NOMO-1 (cell line): ENCODE measurements around the gene UPK3BL1.
"Not testable (repeated sequence)": the region's sequence is repeated elsewhere in the genome, so short reads cannot be mapped to it uniquely, and the experiment has no call there.

ENCODE experiments used
- DNase-seq, 2 experiments: peaks; one replicate each; lab custom pipeline; 2025; ENCODE audit not compliant: unreplicated experiment in 2 of 2; lab: John Stamatoyannopoulos, UW

The UPK3BL1 gene

DNA sequence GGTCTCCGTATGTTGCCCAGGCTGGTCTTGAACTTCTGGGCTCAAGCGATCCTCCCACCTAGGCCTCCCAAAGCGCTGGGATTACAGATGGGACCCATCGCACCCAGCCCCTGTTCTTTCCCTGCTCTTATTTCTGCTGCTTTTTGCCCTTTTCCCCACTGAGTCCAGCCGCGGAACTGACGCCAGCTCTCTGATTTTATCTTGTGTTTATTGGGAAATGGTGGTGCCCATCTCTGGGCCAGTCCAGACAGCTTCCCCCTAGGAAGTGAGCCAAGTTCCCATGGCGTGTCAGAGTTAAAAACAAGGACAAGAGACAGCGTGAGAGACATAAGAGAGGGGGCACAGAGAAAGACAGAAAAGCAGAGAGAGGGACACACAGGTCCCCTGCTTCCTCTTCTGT, 12.0 kb downstream of the UPK3BL1 start:
- DNase-seq: not testable (repeated sequence)

DNA sequence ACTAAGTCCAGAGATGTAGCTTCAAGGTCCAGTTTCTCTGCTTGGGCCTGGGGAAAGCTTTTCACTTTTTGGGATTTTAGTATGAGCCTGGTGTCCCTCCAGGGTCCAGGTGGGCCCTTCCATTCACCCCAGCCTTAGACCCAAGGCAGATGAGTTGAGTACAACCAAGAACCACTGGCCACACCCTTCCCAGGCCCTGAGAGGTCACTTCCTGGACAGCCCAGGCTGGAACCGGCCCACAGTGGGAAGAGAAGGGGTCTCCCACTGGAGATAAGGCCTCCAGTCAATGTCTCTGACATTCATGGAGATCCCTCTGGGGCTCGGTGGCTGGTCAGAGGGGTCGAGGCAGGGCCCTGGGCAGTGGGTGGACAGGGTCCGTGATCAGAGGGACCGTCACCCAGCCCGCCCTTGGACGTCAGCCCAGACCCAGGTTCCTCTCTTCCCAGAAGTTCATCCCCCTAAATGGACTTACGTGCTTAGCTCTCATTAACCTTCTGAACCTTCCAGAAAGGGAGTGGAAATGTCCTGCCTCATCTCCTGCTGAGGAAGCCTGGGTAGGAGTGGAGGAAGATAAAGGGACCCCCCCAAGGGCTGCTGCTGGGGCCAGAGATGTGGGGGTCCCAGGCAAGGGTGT, 15.2 kb downstream of the UPK3BL1 start:
- DNase-seq: not testable (repeated sequence)

DNA sequence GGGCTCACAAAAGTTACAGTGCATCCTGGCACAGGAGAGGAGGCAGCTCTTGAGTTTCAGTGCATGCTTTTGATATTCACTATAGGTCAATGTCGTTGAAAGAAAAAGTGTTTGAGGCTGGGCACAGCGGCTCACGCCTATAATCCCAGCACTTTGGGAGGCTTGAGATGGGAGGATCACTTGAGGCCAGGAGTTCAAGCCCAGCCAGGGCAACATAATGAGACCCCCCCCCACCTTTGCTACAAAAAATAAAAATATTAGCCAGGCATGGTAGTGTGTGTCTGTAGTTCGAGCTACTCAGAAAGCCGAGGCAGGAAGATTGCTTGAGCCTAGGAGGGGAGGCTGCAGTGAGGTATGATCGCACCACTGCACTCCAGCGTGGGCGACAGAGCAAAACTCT, 24.5 kb downstream of the UPK3BL1 start:
- DNase-seq: not testable (repeated sequence)

DNA sequence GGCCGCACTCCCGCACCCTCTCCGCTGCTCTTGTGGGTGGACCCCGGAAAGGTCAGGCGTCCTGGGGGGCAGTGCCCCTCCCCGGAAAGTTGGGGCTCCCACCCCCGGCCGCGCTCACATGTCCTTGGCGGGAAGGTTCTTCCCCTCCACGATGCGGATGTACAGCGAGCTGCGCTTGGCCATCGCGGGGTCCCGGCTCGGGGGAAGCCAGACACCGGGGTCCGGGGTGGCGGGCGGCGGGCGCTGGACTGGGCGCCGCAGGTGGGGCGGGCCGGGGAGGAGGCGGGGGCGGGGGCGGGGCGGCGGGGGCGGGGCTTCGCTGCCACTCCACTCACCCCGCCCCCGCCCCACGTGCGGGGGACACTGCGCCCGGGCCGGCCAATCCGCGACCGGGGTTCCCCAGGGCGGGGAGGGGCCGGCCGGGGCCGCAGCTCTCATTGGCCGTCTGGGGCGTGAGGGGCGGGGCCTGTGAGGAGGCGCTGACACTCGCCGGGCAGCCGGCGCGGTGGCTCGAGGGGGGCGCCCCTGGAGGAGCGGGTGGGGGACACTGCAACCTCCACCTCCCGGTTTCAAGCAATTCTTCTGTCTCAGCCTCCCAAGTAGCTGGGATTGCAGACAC, 26.0 kb downstream of the UPK3BL1 start, which contains the start of gene RASA4:
Gene RASA4, minus strand, starts transcription at position 250 of the 619 bp plus-strand sequence. Its CDS starts 67 bp downstream, at position 183.
- not testable (repeated sequence) for DNase-seq

DNA sequence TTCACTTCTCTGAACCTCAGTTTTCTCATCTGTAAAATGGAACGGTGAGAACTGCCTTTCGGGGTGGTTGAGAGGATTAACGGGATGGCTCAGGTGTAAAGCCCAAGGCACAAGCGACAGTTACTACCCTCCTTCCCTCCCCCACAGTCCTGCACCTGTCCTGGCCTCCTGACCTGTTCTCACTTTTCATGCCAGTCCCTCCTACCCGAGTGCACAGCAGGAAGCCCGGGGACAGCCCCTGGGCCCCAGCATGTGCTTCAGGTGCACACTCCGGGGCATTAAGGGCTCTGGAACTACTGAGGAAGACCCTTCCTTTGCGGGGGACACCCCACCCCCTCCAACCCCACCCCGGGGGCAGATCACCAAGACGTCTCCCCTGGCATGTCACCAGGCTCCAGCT, 26.7 kb downstream of the UPK3BL1 start:
- not testable (repeated sequence) for DNase-seq

DNA sequence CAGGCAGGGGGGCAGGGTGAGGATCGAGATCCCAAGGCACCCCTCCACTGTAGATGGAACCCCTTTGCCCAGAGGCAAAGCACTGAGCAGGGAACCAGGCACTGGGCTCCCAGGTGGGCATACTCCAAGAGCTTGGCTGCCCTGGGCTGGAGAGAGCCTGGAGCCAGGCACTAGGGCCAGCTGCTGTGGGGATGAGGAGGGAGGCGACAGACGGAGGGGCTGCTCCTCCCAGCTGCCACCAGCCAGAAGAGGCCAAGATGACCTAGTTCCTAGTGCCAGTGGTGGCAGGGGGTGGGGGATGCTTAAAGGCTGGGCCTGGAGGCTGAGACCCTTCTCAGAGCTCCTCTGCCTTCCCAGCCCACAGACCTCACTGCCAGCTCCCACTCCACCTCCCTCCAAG, 27.7 kb downstream of the UPK3BL1 start:
- not testable (repeated sequence) for DNase-seq

DNA sequence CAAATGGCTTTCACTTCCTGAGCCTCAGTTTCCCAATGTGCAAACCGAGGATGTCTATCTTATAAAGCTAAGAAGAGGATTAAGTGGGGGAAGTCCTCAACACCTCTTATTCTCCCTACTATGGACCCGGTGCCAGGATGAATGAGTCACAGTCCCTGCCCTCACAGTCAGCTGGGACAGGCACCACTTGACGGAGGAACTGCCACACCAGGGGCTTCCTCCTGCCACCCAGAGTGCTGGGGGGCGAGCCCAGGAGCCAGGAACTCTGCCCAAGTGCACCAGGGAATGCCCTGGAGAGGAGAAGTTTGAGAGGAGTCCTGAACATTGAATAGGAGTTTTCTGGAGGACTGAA, 28.3 kb downstream of the UPK3BL1 start:
- not testable (repeated sequence) for DNase-seq

DNA sequence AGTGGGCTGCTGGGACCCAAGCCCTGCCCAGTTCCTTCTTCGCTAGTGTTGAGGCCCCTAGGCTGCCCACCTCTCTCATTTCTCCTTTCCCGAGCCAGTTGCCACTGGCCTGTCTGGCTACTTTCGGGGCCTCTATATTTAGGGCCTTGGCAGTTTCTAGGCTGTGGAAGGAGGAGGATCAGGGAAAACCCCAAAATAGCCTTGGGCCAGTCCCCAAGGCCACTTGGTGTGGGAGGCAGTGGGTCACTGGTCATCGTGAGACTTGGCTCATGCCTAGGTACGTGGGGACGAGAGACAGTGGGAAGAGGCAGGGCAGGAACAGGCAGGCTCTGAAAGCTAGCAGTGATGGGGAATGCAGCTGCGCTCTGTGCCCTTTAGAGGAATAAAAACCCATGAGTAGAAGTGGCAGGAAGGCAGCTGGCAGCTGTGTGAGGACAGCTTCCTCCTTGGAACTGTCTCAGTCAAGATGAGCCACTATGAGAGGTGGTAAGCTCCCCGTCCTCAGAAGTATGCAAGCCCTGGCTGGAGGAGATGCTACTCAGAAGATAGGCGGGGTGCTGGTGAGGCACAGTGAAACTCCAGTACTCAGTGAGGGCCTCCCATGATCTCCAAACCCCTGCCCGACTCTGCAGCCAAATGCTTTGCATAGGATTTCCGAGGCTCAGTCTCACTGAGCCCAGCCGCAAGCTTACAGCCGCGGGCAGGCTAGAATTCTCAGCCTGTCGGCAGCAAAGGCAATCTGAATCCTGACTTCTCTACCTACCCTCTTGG, 28.8 kb downstream of the UPK3BL1 start:
- DNase-seq: not testable (repeated sequence)

DNA sequence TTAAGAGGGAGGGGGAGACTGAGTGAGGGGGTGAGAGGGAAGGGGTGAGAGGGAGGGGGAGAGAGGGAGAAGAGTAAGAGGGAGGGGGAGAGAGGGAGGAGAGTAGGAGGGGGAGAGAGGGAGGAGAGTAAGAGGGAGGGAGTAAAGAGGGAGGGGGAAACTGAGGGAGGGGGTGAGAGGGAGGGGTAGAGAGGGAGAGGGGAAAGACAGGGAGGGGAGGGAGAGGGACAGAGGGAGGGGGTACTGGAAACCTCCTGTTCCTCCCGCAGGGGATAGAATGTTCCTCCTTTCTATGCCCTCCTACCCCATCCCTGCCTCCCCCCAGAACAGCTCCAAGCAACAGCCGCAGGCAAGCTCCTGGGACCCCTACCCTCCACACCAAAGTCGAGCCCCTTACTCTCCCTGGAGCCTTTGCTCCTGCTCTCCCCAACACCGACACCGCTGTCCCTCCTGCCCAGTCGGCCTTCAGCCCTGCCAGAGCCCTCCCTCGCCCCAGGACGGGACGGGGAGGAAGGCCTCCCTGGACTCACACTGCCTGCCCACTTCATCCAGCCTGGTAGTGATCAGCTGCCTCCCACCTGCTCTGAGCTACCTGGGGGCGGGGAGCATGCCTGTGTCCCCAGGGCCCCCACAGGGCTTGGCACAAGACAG, 30.8 kb downstream of the UPK3BL1 start:
- not testable (repeated sequence) for DNase-seq

DNA sequence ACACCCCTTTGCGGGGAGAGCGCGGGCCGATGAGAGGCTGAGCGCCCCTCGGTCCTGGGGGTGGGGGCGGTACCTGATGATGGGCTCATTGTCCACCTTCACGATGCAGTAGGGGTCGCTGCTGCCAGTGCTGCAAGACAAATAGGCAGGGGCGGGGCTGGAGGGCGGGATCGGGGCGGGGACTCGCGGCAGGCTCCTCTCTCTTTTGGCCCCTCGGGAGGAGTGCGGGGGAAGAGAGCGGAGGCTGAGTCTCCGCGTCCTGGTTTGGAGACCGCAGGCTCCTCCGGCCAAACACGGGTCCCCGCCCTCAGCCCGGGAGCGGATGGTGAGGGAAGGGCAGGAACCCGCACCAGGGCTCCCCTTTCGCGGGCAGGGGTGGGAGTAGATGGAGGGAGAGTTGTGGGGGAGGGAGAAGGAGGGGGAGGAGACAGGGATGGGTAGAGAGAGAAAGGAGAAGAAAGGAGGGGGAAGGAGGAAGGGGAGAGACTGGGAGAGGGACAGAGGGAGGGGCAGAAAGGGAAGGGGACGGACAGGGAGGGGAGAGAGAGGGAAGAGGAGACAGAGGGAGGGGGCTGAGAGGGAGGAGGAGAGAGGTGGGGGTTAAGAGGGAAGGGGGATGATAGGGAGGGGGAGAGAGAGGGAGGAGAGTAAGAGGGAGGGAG, 31.4 kb downstream of the UPK3BL1 start:
- DNase-seq: not testable (repeated sequence)

DNA sequence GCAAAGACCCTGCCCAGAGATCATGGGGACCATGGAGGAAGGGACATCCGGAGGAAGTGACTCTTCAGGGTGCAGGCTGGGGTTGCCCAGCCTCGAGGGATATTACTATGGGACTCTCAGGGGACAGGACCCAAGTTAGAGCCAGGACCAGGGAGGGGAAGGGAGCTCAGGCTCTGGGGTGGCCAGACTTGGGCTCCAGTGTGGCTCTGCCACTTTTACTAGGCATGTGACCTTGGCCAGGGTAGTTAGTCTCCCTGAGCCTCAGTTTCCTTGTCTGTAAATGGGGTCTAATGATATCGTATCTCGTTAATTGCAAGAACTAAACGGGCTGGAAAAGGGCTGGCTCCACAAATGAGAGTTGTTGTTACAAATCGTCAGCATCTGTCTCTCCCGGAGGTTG, 32.1 kb downstream of the UPK3BL1 start:
- DNase-seq: not testable (repeated sequence)

DNA sequence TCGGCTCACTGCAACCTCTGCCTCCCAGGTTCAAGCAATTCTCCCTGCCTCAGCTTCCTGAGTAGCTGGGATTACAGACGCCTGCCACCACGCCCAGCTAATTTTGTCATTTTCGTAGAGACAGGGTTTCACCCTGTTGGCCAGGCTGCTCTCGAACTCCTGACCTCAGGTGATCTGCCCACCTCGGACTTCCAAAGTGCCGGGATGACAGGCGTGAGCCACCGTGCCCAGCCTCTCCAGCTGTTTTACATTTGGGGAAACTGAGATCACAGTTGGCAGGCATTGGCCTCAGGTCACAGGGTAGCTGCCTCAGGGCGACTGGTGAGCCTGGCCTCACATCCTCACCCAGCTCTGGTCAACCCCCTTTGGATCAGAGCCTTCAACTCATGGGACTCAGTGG, 32.9 kb downstream of the UPK3BL1 start:
- not testable (repeated sequence) for DNase-seq

DNA sequence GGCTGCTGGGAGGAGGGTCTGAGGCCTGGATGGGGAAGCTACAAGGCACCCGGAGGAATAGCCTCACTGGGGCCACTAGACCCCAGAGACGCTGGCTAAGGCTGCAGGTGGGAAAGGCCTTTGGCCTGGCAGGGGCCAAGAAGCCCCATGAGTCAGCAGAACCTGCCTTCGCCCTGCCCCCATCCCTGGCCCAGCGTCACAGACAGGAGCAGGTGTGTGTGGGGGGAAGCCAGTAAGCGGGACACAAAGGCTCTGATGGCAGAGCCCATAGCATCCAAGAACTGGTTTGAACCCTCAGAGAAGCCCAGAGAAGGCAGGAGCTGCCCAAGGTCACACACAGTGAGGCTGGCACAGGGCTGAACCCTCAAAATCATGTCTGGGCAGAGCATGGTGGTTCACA, 35.7 kb downstream of the UPK3BL1 start:
- not testable (repeated sequence) for DNase-seq

DNA sequence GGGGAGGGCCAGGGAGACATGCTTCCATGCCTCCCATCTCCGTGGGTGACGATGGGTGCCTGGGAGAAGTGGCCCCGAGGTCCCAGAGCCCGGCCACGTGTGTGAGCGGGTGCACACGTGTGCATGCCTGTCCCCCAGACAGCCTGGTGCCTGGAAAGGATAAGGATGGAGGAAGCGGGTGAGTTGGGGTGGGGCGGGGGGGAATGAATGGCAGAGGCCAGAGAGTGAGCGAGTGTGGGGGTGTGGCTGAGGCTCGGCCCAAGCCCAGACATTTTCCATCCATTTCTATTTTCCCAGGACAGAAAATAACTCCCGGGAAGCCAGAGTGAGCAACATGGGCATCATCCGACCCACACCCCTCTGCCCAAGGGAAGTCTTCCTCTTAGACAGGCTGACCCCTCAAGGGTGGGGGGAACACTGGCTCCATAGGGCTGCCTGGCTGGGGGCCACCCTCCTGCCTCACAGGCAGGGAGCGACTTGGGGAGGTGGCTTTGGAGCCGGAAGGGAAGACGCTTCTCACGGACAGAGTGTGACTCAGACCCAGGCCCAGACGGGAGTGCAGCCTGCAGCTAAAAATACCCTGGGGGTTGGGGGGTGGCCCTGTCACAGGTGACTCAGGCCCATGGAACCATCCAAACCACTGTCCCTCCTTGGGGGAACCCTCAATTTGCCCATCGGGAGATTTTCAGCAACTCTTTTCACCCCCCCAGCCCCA, 38.0 kb downstream of the UPK3BL1 start:
- DNase-seq: not testable (repeated sequence)

DNA sequence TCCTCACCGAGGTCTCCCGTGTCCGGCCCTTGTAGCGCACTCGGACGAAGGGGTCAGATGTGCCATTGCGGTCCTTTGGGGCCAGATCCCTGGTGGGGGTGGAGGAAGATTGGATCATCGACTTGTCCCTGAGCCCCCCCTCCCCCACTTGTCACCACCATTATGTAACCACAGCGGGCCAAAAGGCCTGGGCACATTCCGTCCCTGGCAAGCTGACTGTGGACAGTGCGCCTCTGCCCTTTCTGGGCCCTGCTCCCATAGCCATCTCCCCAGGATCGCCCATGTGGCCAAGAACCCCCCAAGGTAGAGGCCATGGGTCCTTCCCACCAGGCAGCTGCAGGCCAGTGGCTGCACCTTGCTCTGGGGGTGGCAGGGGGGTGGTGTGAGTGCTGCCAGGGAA, 40.3 kb downstream of the UPK3BL1 start:
- not testable (repeated sequence) for DNase-seq

DNA sequence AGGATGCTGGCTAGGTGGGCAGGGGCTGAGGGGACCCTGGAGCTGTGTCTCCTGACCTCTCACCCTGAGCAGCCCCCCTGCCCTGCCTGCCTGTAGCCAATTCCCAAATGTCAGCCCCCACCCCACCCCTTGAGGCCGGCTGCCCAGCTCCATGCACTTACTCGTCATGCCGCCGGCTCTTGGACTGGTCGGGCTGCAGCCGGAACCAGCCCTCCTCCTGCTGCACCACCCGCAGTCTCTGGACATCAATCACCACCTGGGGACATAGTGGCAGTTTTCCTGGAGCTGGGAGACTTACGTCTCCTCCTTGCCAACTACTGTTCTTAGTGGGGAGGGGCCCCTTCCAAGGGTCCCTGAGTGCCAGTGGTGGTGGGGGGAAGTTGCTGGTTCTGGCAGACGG, 42.9 kb downstream of the UPK3BL1 start:
- DNase-seq: not testable (repeated sequence)

DNA sequence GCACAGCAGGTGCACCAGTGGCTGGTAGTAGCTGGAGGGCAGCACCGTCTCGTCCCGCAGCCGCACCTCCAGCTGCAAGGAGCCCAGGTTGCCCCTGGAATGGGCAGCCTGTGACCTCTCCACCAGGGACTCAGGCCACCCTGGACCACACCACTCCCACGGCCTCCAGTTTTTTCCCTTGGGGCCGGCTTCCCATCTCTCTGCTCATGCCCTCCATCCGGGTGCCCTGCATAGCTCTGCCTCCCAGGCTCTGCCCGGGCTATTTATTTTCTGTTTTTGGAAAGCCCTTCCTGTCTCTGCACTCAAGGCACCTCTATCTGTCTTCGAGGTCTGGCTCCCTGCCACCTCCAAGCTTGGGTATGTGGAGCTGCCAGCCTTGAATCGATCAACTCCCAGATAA, 46.6 kb downstream of the UPK3BL1 start:
- DNase-seq: not testable (repeated sequence)

DNA sequence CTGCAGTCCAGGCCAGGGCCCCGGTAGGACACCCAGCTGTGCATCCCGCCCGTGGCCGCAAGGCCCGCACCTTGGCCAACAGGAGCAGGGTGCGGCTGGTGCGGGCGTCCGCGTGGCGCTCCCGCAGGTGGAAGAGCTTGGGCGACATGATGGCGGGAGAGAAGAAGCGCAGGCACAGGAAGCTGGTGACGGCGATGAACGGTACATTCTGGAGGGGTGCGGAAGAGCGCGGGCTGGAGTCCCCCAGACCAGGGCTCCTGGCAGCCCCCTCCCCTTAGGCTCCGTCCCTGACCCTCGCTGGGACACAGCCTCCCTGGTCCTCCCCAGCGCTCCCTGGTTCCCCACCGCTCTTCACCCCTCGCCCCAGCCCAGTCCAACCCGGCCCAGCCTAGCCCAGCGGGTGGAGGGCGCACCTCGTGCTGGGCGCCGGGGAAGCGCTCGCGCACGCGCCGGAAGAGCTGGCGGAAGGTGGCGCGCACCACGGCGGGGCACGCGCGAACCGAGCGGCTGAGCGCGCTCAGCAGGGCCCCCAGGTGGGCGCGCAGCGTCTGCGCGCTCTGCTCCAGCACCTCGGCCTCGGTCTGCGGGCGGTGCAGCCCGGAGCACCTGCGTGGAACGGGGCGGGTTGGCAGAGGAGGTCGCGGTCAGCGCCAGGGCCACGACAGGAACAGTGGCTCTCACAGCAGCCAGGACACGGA, 48.8 kb downstream of the UPK3BL1 start:
- DNase-seq: not testable (repeated sequence)

DNA sequence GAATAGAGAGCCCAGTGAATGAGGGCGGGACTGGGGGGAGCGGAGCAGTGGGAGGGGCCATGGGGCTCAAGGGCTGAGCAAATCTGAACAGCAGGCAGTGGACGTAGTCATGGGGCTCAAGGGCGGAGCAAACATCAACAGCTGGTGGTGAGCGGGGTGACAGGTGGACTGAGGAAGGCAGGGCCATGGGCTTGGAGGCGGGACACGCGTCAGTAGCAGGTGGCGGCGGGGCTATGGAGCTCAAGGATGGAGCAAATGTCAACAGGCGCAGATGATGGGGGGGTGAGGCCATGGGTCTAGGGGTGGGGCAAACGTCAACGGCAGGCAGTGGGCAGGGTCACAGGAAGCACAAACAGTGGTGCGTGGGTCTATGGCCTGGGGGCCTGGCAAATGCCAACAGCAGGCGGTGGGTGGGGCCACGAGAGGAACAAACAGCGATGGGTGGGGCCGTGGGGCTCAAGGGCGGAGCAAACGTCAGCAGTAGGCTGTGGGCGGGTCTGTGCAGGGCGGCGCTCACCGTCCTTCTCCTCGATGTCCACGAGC, 50.0 kb downstream of the UPK3BL1 start:
- DNase-seq: not testable (repeated sequence)
